Measurements from ENCODE around the gene KHNYN.

The KHNYN gene

DNA sequence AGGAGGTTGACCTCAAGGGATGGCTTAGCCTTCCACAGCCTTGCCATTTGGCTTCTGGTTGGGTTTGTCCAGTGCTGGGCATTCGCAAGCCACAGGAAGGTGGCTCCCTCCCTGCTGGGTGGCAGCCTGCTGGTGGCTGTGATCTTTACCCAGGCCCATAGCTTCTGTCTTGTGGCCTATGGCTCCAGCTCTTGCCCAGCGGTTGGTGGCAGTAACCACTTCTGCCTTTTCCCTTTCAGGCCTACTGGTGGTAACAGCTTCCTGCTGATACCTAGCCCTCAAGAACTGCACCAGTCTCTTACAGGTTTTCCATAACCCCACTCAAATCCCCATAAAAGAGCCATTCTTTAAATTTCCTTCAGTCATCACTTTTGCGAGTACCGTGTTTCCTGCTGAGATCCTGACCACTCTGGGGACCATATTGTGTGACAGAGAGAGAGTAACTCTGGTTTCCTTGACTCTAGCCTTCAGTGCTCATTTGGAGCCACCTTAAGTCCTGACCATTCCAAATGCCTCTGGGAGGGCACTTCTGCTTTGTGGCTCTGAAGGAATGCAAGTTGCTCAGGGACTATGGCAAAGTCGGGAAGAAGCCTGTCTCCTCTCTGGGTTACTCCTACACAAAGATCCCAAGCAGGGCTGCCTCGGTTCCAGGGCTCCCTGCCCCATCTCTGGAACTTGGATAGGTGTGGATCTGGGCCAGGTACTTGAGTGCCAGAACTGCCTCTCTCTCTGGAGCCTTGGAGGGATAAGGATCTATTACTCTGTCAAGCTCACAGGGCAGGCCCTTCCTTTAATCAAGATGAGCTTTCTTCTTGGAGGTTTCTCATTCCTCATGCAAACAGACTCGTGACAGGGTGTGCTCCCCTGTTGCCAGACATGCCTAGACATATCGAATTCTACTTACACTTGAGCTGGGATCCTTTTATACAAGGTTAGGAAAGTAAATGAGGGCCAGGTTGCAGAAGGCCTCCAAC lies 33.9 kb upstream of the KHNYN start:
- Mint-ChIP-seq H3K4me1 (peaks cover 8% of the 10 kb centered on the region), H3K4me3 (no peak overlapping the region), H3K27me3 (peaks cover 68% of the 10 kb centered on the region), H3K36me3 (no peaks in the 10 kb centered on the region), H3K27ac (no peak overlapping the region), H3K9me3 (no peaks in the 10 kb centered on the region)
- no peak for DNase-seq
- CTCF ChIA-PET = interaction anchor here (0.9 to 1.3 kb wide), 3 partner anchors 14 to 62 kb away, joined by 3 to 4 read pairs (median 3); no protein-coding TSS in a partner anchor

DNA sequence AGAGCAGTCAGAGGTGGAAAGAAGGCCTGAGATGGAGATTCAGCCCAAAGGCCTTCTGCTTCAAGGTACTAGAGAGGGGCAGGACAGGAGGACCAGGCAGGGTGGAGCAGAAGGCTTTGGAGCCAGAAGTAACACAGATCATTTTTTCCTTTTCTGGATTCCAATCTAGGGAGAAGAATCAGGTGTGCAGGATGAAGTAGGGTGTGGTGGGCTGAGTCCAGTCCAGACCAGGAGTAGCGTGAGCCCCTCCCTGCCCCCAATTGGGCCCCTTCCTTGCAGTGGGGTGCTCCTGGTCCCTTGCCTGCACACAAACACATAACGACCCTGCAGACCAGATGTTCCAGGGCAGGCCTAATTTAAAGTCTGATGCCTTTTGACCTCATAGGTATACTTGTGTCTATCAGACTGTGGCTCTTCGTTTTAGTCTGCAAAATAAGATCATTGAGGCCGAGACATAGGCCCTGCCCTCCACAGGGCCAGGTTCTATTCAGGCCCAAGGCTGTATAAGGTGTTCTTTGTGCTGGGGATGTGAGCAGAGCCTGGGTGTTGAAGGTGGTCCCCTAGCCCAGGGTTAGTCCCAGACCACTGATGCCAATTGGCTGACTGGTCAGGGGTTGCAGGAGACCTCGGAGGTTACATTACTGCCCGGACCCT lies 32.0 kb upstream of the KHNYN start:
- peaks cover 73% of the 10 kb centered on the region for H3K27me3 Mint-ChIP-seq
- CTCF ChIA-PET = interaction anchor here (0.8 to 1.2 kb wide), 2 partner anchors 32 to 39 kb away, joined by 3 read pairs; no protein-coding TSS in a partner anchor
- H3K36me3 Mint-ChIP-seq = no peaks in the 10 kb centered on the region
- no peak overlapping the region for H3K27ac Mint-ChIP-seq
- peaks cover 8% of the 10 kb centered on the region for H3K4me1 Mint-ChIP-seq
- DNase-seq = no peak
- no peak overlapping the region for H3K4me3 Mint-ChIP-seq
- H3K9me3 Mint-ChIP-seq = no peaks in the 10 kb centered on the region

DNA sequence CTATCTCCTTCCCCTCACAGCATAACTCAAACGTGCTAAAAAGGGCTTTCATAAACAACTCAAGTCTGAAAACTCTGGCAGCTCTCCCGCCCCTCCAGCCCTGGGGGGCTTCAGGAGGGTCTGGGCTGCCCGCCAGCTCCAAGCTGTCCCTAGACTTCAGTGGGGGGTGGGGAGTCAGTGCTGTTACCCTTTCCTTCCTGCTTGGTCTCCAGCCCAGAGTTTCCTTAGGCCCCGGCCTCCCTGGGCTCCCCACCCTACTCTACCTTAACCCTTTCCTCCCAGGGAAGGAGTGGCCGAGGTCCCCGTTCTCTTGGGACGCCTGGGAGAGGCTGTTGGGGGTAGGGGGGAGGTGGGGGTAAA lies 31.5 kb upstream of the KHNYN start:
- CTCF ChIA-PET = interaction anchor here (0.8 to 1.8 kb wide), 3 partner anchors 11 to 39 kb away, joined by 3 to 8 read pairs (median 3); no protein-coding TSS in a partner anchor
- H3K27me3 Mint-ChIP-seq = peaks cover 70% of the 10 kb centered on the region
- H3K27ac Mint-ChIP-seq = no peak overlapping the region

DNA sequence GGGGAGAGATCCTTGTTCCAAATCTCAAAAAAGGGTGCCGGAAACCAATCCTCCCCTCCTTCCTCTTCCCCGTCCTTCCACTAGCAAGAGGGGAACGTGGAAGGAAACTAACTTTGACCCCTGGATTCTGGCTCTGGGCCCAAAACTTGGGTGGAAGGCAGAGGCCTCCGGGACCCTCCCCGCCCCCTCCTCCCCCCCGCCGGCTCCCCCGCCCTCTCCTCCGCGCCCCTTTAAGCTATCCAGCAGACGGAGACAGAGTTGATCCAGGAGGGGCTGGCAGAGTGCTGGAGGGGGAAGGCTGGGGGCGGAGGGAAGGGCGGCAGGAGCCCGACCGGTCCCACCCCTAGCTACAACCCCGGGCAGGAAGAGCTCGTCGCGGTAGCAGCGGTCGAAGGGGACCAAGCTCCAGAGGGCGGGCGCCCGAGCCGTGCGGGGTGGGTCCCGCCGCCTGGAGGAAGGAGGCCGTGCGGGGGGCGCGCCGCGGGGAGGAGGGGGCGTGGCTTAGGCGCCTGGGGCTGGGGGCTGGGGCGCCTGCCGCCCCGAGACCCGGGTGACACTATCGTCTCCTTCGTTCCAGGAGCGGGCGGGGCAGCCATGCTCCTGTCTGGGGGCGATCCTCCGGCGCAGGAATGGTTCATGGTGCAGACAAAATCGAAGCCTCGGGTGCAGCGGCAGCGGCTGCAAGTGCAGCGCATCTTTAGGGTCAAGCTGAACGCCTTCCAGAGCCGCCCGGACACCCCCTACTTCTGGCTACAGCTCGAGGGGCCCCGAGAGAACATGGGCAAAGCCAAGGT lies 30.9 kb upstream of the KHNYN start, which contains the start of gene NYNRIN:
Gene NYNRIN (plus strand): TSS at position 351 of the 794 bp plus-strand sequence. CDS start 244 bp downstream, at position 595.
- CTCF ChIA-PET = interaction anchor here (0.8 to 1.8 kb wide), 3 partner anchors 10 to 38 kb away, joined by 3 to 8 read pairs (median 3); no protein-coding TSS in a partner anchor
- H3K4me1 Mint-ChIP-seq = peaks cover 8% of the 10 kb centered on the region
- no peak within 1 kb of the TSS for H3K27ac Mint-ChIP-seq
- peaks cover 73% of the 10 kb centered on the region for H3K27me3 Mint-ChIP-seq
- H3K4me3 Mint-ChIP-seq = peak within 1 kb of the TSS; percentile 44
- no peaks in the 10 kb centered on the region for H3K36me3 Mint-ChIP-seq
- H3K9me3 Mint-ChIP-seq = no peaks in the 10 kb centered on the region
- peak; percentile 65 for DNase-seq

More for the DNA sequence above, 31.5 kb upstream of the KHNYN start:
- Mint-ChIP-seq H3K4me1 (peaks cover 8% of the 10 kb centered on the region), H3K36me3 (no peaks in the 10 kb centered on the region), H3K4me3 (no peak overlapping the region), H3K9me3 (no peaks in the 10 kb centered on the region)
- DNase-seq = no peak

DNA sequence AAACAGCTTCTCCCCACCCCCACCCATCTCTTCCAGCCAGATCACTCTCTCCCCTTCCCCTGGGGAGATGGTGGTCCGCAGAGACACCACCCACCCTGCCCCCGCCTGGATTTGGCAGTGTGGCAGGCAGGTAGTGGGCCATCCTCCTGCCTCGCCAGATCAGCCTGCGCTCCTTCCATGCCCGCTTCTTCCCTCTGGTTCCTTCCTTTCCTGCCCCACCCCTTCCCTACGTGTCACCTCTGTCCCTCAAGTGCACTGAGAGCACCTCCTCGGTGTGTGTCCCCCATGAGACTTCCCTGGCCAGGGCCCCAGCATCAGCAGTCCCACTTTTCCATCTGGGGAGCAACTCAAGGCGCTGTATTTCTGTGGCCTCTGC lies 30.3 kb upstream of the KHNYN start:
- peaks cover 8% of the 10 kb centered on the region for H3K4me1 Mint-ChIP-seq
- no peak for DNase-seq
- no peak overlapping the region for H3K27ac Mint-ChIP-seq
- H3K27me3 Mint-ChIP-seq = peaks cover 77% of the 10 kb centered on the region
- no peaks in the 10 kb centered on the region for H3K36me3 Mint-ChIP-seq
- H3K4me3 Mint-ChIP-seq = peak overlapping the region; percentile 44
- no peaks in the 10 kb centered on the region for H3K9me3 Mint-ChIP-seq
- CTCF ChIA-PET = interaction anchor here (1.1 to 1.8 kb wide), 2 partner anchors 10 to 31 kb away, joined by 3 to 8 read pairs; no protein-coding TSS in a partner anchor

DNA sequence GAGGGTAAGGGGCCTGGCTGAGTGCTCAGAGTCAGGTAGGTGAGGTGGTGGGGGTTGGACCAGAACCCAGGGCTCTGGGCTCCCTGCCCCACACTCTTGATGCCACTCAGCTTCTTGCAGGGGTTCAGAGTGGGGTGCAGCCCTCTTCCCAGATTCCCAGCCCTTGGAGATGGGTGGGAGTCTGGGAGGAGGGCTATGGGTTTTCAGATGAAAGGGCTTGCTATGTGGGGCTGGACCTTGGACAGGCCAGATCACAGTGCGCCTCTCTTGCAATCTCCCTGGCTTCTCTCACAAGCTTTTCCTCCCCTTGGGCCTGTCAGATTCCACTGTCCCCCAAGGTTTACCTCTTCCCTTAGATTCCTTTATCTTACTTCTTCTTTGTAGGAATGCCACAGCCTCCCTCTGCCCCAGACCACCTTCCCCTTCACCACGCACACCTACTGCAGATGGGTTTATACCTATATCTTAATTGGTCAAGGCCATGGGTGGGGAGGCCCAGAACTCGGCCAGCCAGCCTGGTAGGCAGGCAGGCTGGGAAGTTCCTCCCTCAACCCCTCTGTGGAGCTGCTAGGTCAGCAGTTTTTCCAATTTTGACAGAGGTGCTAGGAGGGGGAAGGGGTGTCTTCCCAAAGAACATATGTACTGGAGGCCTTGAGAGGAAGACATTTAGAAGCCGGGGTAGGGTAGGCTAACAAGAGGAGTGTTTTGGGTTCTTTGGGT lies 29.6 kb upstream of the KHNYN start:
- CTCF ChIA-PET = interaction anchor here (1.8 kb wide), 1 partner anchor 31 kb away, joined by 8 read pairs; no protein-coding TSS in a partner anchor
- no peak overlapping the region for H3K27ac Mint-ChIP-seq
- H3K36me3 Mint-ChIP-seq = no peaks in the 10 kb centered on the region
- no peaks in the 10 kb centered on the region for H3K9me3 Mint-ChIP-seq
- peaks cover 83% of the 10 kb centered on the region for H3K27me3 Mint-ChIP-seq
- peak overlapping the region; percentile 44 for H3K4me3 Mint-ChIP-seq
- peaks cover 8% of the 10 kb centered on the region for H3K4me1 Mint-ChIP-seq
- DNase-seq = no peak

DNA sequence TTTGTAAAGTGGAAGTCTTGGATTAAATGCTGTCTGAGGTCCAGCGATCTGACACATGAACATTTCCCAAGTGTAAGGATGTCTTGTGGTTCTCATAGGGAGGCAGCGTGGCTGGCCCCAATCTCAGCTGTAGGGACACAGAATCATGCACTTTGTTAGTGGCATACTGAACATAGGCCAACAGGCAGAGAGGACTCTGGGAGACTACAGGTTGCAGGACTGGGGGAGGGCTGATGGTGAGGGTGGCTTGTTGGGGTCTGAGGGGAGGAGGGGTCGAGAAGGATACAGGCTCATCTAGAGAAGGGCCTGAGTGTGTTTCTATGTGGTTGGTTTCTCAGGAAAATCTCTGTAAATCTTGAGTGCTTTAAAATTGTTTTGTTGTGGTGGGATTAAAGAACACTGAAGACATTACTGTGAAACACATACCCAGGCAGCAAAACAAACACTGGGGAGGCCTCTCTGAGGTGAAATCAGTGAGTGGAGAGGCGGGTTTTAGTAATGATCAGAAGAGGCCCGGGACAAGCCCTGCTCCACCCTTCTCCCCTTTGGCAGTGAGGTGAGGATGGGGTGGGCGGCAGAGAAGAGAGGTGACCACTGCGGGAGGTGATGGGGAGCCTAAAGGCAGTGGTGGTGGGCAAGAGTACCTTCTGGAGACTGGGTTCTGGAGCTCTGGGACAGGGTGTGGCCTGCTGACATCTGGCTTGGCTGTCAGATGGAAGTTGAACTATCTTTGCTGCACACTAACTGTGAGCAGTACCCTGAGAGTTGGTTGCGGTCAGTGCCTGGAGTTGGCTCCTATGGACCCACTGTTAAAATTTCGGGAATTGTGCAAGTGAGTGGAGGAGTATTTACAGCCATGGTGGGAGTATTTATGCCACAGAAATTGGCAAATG lies 27.7 kb upstream of the KHNYN start:
- Mint-ChIP-seq H3K4me1 (peaks cover 8% of the 10 kb centered on the region), H3K4me3 (no peak overlapping the region), H3K36me3 (no peaks in the 10 kb centered on the region), H3K9me3 (no peaks in the 10 kb centered on the region), H3K27me3 (peaks cover 74% of the 10 kb centered on the region), H3K27ac (no peak overlapping the region)
- CTCF ChIA-PET = interaction anchor here (0.6 to 0.9 kb wide), 2 partner anchors 7 to 213 kb away, joined by 3 read pairs; no protein-coding TSS in a partner anchor
- DNase-seq = no peak

DNA sequence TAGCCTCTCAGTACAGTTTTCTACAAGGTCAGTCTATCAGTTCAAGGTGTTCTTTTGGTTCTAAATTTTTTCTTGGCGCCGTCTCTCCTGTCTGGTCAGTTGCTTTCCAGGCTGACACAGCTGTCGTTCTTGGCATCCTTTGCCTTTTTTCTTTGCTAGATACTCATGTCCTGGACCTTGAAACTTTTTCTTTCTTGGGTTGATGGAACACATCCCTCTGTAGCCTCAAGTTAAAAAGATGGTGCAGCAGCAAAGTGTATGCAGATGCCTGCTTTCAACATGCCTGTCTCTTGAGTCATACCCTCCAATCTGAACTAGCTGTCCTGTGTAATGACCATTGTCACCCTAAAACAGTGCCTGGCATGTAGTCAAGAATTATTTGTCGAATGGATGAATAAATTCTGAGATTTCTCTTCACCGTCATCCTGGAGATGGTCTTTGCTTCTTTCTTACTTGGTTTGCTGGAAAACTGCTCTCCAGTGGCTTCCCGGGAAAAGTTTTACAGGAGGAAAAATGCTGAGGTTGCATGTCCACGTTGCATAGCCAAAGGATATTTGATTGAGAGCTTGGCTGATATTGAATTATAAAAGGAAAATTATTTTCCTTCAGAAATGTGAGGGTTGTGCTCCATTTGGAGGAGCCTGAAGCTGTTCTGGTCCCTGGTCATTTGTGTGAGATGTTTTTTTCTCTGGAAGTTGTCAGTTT lies 26.3 kb upstream of the KHNYN start:
- H3K27ac Mint-ChIP-seq = no peak overlapping the region
- H3K4me3 Mint-ChIP-seq = no peak overlapping the region
- H3K36me3 Mint-ChIP-seq = no peaks in the 10 kb centered on the region
- H3K4me1 Mint-ChIP-seq = peaks cover 8% of the 10 kb centered on the region
- DNase-seq = no peak
- H3K9me3 Mint-ChIP-seq = no peaks in the 10 kb centered on the region
- peaks cover 71% of the 10 kb centered on the region for H3K27me3 Mint-ChIP-seq
- CTCF ChIA-PET = no interaction called here

DNA sequence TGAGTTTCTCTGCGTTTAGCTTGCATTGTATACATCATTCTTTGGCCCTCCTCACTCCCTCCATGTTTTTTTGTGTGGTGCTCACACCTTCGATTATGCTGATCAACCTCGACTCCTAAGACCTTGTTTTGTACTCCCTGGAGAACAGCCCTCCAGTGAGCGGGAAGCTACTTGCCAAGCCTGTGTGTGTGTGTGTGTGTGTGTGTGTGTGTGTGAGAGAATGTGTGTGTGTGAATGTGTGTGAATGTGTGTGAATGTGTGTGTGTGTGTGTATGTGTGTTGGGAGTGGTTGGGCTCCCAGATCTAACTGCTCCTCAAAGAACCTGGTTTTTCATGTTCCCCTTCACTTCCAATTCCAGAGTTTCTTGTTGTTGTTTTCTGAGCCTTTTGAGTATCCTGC lies 24.9 kb upstream of the KHNYN start:
- no peaks in the 10 kb centered on the region for H3K36me3 Mint-ChIP-seq
- DNase-seq = no peak
- H3K27ac Mint-ChIP-seq = no peak overlapping the region
- CTCF ChIA-PET = interaction anchor here (0.6 to 1.0 kb wide), 3 partner anchors 10 to 46 kb away, joined by 3 to 5 read pairs (median 3); no protein-coding TSS in a partner anchor
- H3K4me3 Mint-ChIP-seq = no peak overlapping the region
- H3K27me3 Mint-ChIP-seq = peaks cover 73% of the 10 kb centered on the region
- no peaks in the 10 kb centered on the region for H3K9me3 Mint-ChIP-seq
- H3K4me1 Mint-ChIP-seq = peaks cover 2% of the 10 kb centered on the region

DNA sequence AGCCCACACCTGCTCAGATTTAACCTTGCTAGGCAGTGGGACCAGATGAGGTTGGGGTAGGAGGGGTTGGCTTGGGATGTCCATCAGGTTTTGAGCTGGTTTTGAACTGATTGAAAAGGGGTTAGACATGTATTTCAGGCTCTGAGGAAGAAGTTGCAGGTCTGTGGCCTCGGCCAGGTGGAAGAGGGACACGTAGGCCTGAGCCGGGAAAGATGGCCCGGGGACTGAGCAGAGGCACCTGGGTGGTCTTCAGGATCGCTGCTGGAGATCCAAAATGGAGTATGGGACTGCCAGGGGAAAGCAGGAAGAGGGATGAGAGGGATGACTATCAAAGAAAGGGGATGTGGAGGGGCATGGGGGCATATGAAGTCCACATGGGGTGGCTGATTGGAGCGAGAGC lies 23.3 kb upstream of the KHNYN start:
- no peaks in the 10 kb centered on the region for H3K9me3 Mint-ChIP-seq
- H3K27ac Mint-ChIP-seq = no peak overlapping the region
- CTCF ChIA-PET = interaction anchor here (1.2 to 1.3 kb wide), 2 partner anchors 25 to 73 kb away, joined by 3 read pairs; no protein-coding TSS in a partner anchor

DNA sequence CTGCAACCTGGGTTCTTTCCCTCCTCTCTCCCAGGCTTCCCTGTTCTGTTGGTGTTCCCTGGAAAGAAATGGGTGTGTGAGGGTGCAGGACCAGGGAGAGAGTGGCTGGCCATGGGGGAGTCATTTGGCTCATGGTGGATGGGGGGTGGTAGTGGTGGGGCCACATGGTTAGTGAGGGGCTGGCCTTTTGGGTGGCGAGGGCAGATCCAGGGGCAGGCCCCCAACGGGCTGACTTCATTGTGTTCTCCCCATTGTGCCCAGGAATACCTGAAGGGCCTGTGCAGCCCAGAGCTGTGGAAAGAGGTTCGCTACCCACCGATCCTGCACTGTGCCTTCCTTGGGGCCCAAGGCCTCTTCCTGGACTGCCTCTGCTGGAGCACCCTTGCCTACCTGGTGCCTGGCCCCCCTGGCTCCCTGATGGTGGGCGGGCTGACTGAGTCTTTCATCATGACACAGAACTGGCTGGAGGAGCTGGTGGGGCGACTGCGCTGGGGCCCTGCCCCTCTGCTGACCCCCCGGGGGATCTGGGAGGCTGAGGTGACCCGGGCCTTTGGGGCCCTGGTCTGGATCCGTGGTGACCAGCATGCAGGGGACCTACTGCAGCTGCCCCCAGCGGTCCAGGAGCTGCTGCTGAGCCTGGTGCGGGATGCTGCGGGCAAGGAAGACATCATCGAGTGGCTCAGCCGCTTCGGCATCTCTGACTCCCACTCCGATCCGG lies 22.0 kb upstream of the KHNYN start:
- Mint-ChIP-seq H3K27me3 (peaks cover 70% of the 10 kb centered on the region), H3K9me3 (no peaks in the 10 kb centered on the region), H3K36me3 (no peaks in the 10 kb centered on the region), H3K4me1 (no peaks in the 10 kb centered on the region), H3K27ac (no peak overlapping the region), H3K4me3 (no peak overlapping the region)
- no peak for DNase-seq
- CTCF ChIA-PET = no interaction called here

More for the DNA sequence above, 23.3 kb upstream of the KHNYN start:
- Mint-ChIP-seq H3K27me3 (peaks cover 69% of the 10 kb centered on the region), H3K36me3 (no peaks in the 10 kb centered on the region), H3K4me1 (no peaks in the 10 kb centered on the region), H3K4me3 (no peak overlapping the region)
- DNase-seq = no peak

Data from activated naive CD4-positive, alpha-beta T cell treated with anti-CD3 and anti-CD28 coated beads, Interleukin-2, amount 10 ng/mL, durations not matched to agents 7 days and 5 days (primary cell).